Coronary artery (tissue), 2 donors: ENCODE data around the gene RPAIN.

Experiments
- DNase-seq: peaks from one replicate; pipeline ENCODE4 v3.0.0-alpha.2; 2017; ENCODE audit warnings: low spot score
- H3K27ac ChIP-seq, 2 donors: fragments of 200-600 bp; sonication (generic); one replicate each; pipeline ENCODE4 v1.5.1; 2016 to 2019
- H3K4me3 ChIP-seq: fragments of 200-600 bp; sonication (generic); 2 replicates; pipeline ENCODE4 v1.5.1; 2016; ENCODE audit warnings: mild to moderate bottlenecking, moderate library complexity
- TF ChIP-seq, protein P1 (sequence below): fragments of 200-600 bp; sonication (generic); IDR thresholded peaks from one replicate; pipeline ENCODE4 v1.5.1; 2019; ENCODE audit warnings: antibody characterized with exemption

RPAIN gene

GRCh38 chr17:5438716-5439445 is 18.9 kb downstream of the RPAIN start, which contains the start of gene C1QBP:
C1QBP (minus strand) TSS chr17:5439155; CDS start chr17:5439073, 82 bp downstream.
- peak within 1 kb of the TSS; percentile 85 for H3K4me3 ChIP-seq
- peak within 1 kb of the TSS; percentile 62 to 75 for H3K27ac ChIP-seq
- TF ChIP-seq, protein P1, sequence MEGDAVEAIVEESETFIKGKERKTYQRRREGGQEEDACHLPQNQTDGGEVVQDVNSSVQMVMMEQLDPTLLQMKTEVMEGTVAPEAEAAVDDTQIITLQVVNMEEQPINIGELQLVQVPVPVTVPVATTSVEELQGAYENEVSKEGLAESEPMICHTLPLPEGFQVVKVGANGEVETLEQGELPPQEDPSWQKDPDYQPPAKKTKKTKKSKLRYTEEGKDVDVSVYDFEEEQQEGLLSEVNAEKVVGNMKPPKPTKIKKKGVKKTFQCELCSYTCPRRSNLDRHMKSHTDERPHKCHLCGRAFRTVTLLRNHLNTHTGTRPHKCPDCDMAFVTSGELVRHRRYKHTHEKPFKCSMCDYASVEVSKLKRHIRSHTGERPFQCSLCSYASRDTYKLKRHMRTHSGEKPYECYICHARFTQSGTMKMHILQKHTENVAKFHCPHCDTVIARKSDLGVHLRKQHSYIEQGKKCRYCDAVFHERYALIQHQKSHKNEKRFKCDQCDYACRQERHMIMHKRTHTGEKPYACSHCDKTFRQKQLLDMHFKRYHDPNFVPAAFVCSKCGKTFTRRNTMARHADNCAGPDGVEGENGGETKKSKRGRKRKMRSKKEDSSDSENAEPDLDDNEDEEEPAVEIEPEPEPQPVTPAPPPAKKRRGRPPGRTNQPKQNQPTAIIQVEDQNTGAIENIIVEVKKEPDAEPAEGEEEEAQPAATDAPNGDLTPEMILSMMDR: peak; percentile 100
- peak; percentile 91 for DNase-seq

DNA sequence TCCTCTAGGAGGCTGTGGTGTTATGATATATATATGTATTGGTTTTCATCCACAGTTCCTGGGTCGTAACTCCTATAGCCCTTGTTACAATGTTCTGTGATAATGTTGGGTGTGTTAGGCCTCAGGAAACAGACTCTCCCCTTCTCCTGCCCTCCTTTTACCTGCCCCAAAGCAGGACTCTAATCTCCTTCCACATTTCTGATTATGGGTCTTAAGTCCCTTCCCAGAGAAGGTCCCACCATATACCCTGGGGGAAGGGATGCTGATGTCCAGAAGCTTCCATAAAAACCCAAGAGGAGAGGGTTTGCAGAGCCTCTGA is 19.4 kb downstream of the RPAIN start:
- DNase-seq: no peak
- H3K4me3 ChIP-seq: peak overlapping the region; percentile 85
- TF ChIP-seq, protein P1: no peak

GRCh38 chr17:5443728-5444127 is 23.7 kb downstream of the RPAIN start:
- H3K27ac ChIP-seq: no peak overlapping the region
- TF ChIP-seq, protein P1: no peak
- H3K4me3 ChIP-seq: no peak overlapping the region
- DNase-seq: no peak

More for the DNA sequence above, 19.4 kb downstream of the RPAIN start:
- H3K27ac ChIP-seq: peak overlapping the region; percentile 62 to 75

DNA sequence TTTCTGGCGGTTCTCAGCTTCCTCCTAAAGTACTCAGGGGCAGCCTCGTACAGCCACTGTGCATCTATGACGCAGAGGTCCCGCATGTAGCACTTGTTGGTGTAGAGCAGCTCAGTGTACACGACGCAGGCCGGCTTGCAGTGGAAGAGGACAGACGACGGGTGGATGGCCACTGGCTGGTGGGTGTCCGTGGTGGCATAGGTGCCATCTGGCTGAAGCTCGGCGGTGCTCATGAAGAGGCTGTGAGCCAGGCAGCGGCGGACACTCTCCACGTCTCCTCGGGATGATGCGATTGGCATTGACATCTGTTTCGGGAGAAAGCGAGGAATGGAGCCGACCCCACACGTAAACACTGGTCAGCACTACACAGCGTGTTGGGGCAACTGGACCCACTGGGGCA is 24.2 kb downstream of the RPAIN start:
- TF ChIP-seq, protein P1: no peak
- Histone ChIP-seq H3K4me3 (no peak overlapping the region), H3K27ac (no peak overlapping the region)
- DNase-seq: no peak

- no peak for DNase-seq
- H3K27ac ChIP-seq: no peak overlapping the region
- H3K4me3 ChIP-seq: no peak overlapping the region
- TF ChIP-seq, protein P1: no peak
Measured at GRCh38 chr17:5446786-5447185, 26.8 kb downstream of the RPAIN start.

GRCh38 chr17:5464717-5465507 is 44.9 kb downstream of the RPAIN start:
- Histone ChIP-seq H3K4me3 (no peak overlapping the region), H3K27ac (no peak overlapping the region)
- TF ChIP-seq, protein P1: no peak
- DNase-seq: no peak

DNA sequence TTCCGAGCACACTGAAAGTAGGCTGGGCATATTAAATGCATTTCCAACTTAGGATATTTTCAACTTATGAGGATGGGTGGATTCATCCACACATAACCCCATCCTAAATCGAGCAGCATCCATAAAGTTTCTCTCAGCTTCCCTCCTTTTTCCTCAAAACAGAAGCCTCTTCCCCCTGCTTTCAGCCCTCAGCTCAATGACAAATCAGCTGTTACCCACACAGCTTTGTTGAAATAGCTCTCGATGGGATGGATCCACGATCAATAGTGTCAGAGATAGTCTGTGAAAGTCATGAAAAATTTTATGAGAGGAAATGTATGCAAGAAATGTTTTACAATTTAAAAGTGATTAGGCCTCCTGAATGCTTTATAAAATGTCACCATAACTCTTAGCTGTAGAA is 46.3 kb downstream of the RPAIN start:
- TF ChIP-seq, protein P1: no peak
- DNase-seq: no peak
- Histone ChIP-seq H3K27ac (no peak overlapping the region), H3K4me3 (no peak overlapping the region)
